Lung (tissue), 12 donors: ENCODE data around the gene RNF208. TPM values are rescaled to one million over a fixed set of nuclear protein-coding genes. Genes with fewer than 3 reads are reported as not detected.
"Not testable (repeated sequence)": the region's sequence is repeated elsewhere in the genome, so short reads cannot be mapped to it uniquely, and the experiment has no call there.

Experiments
- ATAC-seq: fragments of 200-7000 bp; cut with Tn5 transposase; one replicate; pipeline ENCODE4 v1.9.1; 2020; ENCODE audit warnings: moderate number of reproducible peaks; ENCODE audit not compliant: insufficient read depth, low FRiP score
- DNase-seq, 3 donors: peaks; one replicate each; pipeline ENCODE4 v3.0.0-alpha.2; 2013 to 2017
- H3K27ac ChIP-seq, 2 donors: one replicate each; pipeline ENCODE4 v1.5.1; 2013; ENCODE audit warnings: mild to moderate bottlenecking in 2 of 2, moderate library complexity in 2 of 2, control low read depth in 1 of 2, inconsistent platforms in 1 of 2, low read depth in 1 of 2, low read length in 1 of 2
- H3K27me3 ChIP-seq, 3 donors: one replicate each; pipeline ENCODE4 v1.5.1; 2013; ENCODE audit warnings: low read length in 2 of 3; ENCODE audit not compliant: control insufficient read depth in 3 of 3, insufficient read depth in 3 of 3
- H3K36me3 ChIP-seq, 4 donors: one replicate each; pipeline ENCODE4 v1.5.1; 2013; ENCODE audit warnings: low read length in 4 of 4, mild to moderate bottlenecking in 1 of 4, moderate library complexity in 1 of 4; ENCODE audit not compliant: control insufficient read depth in 4 of 4, insufficient read depth in 4 of 4
- H3K4me1 ChIP-seq, 5 donors: one replicate each; pipeline ENCODE4 v1.5.1; 2013; ENCODE audit warnings: low read length in 5 of 5, mild to moderate bottlenecking in 2 of 5, moderate library complexity in 1 of 5; ENCODE audit not compliant: control insufficient read depth in 5 of 5, insufficient read depth in 5 of 5
- H3K4me3 ChIP-seq: one replicate; pipeline ENCODE4 v1.5.1; 2013; ENCODE audit warnings: mild to moderate bottlenecking, control low read depth, moderate library complexity
- H3K9ac ChIP-seq, 2 donors: one replicate each; pipeline ENCODE4 v1.5.1; 2013; ENCODE audit warnings: low read length in 2 of 2, control low read depth in 1 of 2; ENCODE audit not compliant: insufficient read depth in 1 of 2
- H3K9me3 ChIP-seq, 4 donors: one replicate each; pipeline ENCODE4 v1.5.1; 2013; ENCODE audit warnings: low read length in 3 of 4, mild to moderate bottlenecking in 1 of 4, moderate library complexity in 1 of 4; ENCODE audit not compliant: control insufficient read depth in 4 of 4, insufficient read depth in 3 of 4
- WGBS, 2 donors: extraction: QIAGEN DNeasy Blood & Tissue Kit; methylation state at CpG; one replicate each; pipeline ENCODE4 v1.1.7; 2013; 5-methylcytosine and 5-hydroxymethylcytosine counted together
- polyA plus RNA-seq, 2 donors: library from polyadenylated mRNA; stranded (reverse); fragments of 200-250 nt; gene quantifications; one replicate each; pipeline ENCODE4 v1.2.1, GENCODE V29; 2013
- total RNA-seq, 2 donors: library from RNA; depleted of rRNA in 1 of 2; stranded (reverse); fragments of >200 nt in 1 of 2; gene quantifications; one replicate each; pipeline ENCODE4 v1.2.1, GENCODE V29; 2014 to 2021
- TF ChIP-seq, protein P1 (sequence below): IDR thresholded peaks from 2 replicates; pipeline ENCODE4 v1.5.1; 2012; ENCODE audit warnings: mild to moderate bottlenecking; ENCODE audit errors: control extremely low read depth, extremely low read depth
- donor health status: control.
- donor health status: control.
- donor health status: Bipolar disorder and iron deficiency.
- donor health status: healthy.
- donor health status: DM: yes; HTN: yes; CAD: no.

Gene RNF208
- total and polyA plus RNA-seq, 4 donors: 1.7 to 12.0 (median 5.3) TPM

DNA sequence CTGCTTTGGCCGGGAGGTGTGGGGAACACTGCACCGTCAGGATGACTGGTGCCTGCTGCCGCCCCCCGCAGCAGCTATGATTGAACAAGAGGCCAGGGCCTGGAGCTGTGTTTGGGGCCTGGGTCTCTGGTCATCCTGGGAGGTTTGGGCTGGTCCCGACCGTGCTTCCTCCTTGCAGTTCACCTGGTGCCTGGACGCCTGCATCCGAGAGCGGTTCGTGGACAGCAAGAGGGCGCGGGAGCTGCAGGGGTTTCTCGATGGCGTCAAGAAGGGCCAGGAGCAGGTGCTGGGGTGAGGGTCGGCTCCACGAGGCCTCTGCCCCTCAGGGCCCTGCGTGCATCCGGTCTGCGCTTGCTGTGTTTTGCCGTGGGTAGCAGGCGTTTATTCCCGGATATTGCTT, 42.0 kb upstream of the RNF208 start:
- no peaks in the 10 kb centered on the region for H3K27me3 ChIP-seq
- 95 to 97% methylated on average over 22 of the region's 22 CpGs for whole genome bisulfite sequencing, 2 donors
- H3K9me3 ChIP-seq: no peaks in the 10 kb centered on the region
- H3K4me3 ChIP-seq: no peak overlapping the region
- no peak overlapping the region for H3K27ac ChIP-seq
- no peak overlapping the region for H3K9ac ChIP-seq
- no peak for ATAC-seq
- H3K36me3 ChIP-seq: peaks cover 7 to 41% (median 17%) of the 10 kb centered on the region in 4 donors
- TF ChIP-seq, protein P1, sequence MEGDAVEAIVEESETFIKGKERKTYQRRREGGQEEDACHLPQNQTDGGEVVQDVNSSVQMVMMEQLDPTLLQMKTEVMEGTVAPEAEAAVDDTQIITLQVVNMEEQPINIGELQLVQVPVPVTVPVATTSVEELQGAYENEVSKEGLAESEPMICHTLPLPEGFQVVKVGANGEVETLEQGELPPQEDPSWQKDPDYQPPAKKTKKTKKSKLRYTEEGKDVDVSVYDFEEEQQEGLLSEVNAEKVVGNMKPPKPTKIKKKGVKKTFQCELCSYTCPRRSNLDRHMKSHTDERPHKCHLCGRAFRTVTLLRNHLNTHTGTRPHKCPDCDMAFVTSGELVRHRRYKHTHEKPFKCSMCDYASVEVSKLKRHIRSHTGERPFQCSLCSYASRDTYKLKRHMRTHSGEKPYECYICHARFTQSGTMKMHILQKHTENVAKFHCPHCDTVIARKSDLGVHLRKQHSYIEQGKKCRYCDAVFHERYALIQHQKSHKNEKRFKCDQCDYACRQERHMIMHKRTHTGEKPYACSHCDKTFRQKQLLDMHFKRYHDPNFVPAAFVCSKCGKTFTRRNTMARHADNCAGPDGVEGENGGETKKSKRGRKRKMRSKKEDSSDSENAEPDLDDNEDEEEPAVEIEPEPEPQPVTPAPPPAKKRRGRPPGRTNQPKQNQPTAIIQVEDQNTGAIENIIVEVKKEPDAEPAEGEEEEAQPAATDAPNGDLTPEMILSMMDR: no peak
- DNase-seq: no peak
- H3K4me1 ChIP-seq: peaks cover 0 to 10% (median 3%) of the 10 kb centered on the region in 5 donors

DNA sequence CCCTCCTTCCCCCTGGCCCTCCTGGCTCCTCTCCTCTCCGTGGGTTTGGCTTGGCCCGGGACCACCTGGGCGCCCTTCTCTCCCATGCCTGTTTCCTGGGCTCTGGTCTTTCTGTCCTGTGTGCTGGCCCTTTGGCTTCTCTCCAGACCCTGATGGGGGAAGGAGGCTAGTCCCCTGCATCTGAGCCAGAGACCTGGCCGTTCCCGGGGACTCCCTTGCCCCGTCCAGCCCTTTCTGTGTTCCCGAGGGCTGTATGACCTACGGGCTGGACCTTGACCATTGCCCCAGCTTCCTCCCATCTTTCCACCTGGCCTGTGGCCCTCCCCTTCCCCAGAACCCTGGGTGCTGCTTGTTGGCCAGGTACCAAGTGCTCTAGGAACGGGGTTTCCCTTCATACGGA, 41.5 kb upstream of the RNF208 start:
- H3K4me1 ChIP-seq: peaks cover 0 to 5% (median 0%) of the 10 kb centered on the region in 5 donors
- H3K27me3 ChIP-seq: no peaks in the 10 kb centered on the region
- ATAC-seq (no peak), DNase-seq (no peak)
- no peak overlapping the region for H3K27ac ChIP-seq
- H3K9ac ChIP-seq: no peak overlapping the region
- peaks cover 12 to 43% (median 19%) of the 10 kb centered on the region in 4 donors for H3K36me3 ChIP-seq
- WGBS, 2 donors: 82 to 85% methylated on average over 10 of the region's 10 CpGs
- TF ChIP-seq, protein P1: no peak
- no peaks in the 10 kb centered on the region for H3K9me3 ChIP-seq
- no peak overlapping the region for H3K4me3 ChIP-seq

DNA sequence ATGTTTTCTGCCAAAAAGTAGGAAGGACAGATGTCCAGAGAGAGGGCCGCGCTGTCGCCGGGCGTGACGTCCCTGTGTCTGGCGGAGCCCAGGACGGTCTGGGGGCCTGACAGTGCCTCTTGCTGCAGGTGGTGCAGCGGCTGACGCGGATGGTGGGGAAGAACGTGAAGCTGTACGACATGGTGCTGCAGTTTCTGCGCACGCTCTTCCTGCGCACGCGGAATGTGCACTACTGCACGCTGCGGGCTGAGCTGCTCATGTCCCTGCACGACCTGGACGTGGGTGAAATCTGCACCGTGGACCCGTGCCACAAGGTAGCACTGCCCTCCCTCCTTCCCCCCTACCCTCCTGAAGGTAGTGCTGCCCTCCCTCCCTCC, 40.9 kb upstream of the RNF208 start:
- DNase-seq: no peak
- peaks cover 12 to 45% (median 19%) of the 10 kb centered on the region in 4 donors for H3K36me3 ChIP-seq
- no peak overlapping the region for H3K9ac ChIP-seq
- peaks cover 0 to 2% (median 0%) of the 10 kb centered on the region in 5 donors for H3K4me1 ChIP-seq
- TF ChIP-seq, protein P1: no peak
- H3K27me3 ChIP-seq: no peaks in the 10 kb centered on the region
- no peak for ATAC-seq
- no peak overlapping the region for H3K4me3 ChIP-seq
- 91 to 93% methylated on average over 24 of the region's 24 CpGs for WGBS, 2 donors
- H3K27ac ChIP-seq: no peak overlapping the region
- no peaks in the 10 kb centered on the region for H3K9me3 ChIP-seq

DNA sequence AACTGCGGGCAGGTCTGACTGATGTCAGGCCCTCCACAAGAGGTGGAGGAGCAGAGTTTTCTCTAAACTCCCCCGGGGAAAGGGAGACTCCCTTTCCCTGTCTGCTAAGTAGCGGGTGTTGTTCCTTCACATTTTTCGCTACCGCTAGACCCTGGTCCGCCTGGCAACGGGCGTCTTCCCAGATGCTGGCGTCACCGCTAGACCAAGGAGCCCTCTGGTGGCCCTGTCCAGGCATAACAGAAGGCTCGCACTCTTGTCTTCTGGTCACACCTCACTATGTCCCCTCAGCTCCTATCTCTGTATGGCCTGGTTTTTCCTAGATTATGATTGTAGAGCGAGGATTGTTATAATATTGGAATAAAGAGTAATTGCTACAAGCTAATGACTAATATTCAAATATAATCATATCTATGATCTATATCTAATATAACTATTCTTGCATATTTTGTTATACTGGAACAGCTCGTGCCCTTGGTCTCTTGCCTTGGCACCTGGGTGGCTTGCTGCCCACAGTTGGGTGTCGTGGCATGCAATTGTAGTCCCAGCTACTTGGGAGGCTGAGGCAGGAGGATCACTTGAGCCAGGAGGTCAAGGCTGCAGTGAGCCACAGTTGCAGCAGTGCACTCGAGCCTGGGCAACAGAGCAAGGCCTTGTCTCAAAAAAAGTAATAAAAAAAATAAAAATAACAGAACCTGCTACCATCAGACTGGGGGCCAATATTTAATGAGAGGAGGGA, 40.3 kb upstream of the RNF208 start:
- H3K4me1 ChIP-seq, H3K9ac ChIP-seq, ATAC-seq, H3K27me3 ChIP-seq, H3K9me3 ChIP-seq, H3K27ac ChIP-seq, H3K4me3 ChIP-seq: not testable (repeated sequence)
- H3K36me3 ChIP-seq: peaks cover 12 to 45% (median 17%) of the 10 kb centered on the region in 4 donors
- peak in 1 of 3 donors; percentile 42 for DNase-seq
- WGBS, 2 donors: 47 to 53% methylated on average over 14 to 15 of the region's 15 CpGs
